ENCODE measurements around the gene TMEM214. TPM values are rescaled to one million over a fixed set of nuclear protein-coding genes. Genes with fewer than 3 reads are reported as not detected.

TMEM214 gene
- total and polyA plus RNA-seq, 2 of the 8 experiments (the other 6 are each of a cell fraction or from before 2014, with no cell fraction given), result 49.7 to 71.0 TPM

DNA sequence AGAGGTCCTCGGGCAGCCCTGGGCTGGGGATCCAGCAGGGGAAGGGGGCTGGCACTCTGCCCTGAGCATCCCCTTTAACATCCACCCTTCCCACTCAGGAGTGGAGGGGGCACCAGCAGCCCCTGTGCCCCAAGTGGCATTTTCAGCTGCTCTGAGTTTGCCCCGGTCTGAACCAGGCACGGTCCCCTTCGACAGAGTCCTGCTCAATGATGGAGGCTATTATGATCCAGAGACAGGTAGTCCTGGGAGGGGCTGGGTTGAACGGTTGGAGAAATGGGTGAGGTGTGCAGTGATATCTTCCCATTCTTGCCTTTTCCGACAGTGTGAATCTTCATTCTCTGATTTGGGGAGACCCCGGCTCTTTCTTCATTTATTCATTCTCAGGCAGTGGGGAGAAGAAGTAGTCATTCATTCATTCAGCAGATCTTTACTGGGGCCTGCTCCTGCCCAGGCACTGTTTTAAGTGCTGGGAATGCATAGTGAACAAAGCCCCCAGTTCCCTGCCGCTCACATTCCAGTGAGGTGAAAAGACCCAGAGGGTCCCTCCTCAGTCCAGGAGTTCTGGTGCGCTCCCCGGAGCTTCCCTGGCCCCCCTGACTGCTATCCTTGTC is 52.4 kb downstream of the TMEM214 start:
- ChIA-PET CTCF (ENCODE audit: partially characterized antibody) (interaction anchor here (0.7 to 16.5 kb wide), 12 partner anchors 8 to 206 kb away, joined by 3 to 160 read pairs (median 4); partner anchors contain the start of genes AGBL5 and PREB), POLR2A (ENCODE audit: partially characterized antibody) (interaction anchor here (0.6 to 5.9 kb wide), 8 partner anchors 12 to 271 kb away, joined by 3 to 63 read pairs (median 6); partner anchors contain the start of genes AGBL5, ATRAID, GTF3C2 and OST4)
- Histone ChIP-seq H3K9me3 (ENCODE audit: insufficient read depth in 2 of 2, low read depth in 1 of 2, low read length in 1 of 2) (no peaks in the 10 kb centered on the region), H3K23me2 (ENCODE audit: low read depth, low read length) (peaks cover 13% of the 10 kb centered on the region; the same call in 1 of the 2 replicates), H3K27me3 (replicated peaks in 1 of 4; ENCODE audit: control insufficient read depth in 3 of 4, extremely low read depth in 1 of 4, insufficient read depth in 3 of 4, low read length in 3 of 4) (peaks cover 0 to 9% (median 4%) of the 10 kb centered on the region in 4 experiments; a peak in 2 of 7 replicates), H2BK5ac (ENCODE audit: low read depth, low read length) (no peak overlapping the region), H4K20me1 (replicated peaks in 1 of 2; ENCODE audit: control insufficient read depth in 1 of 2, insufficient read depth in 2 of 2, low read length in 2 of 2) (peaks cover 0 to 1% of the 10 kb centered on the region in 2 experiments), H2AK5ac (ENCODE audit: low read depth, low read length) (no peak overlapping the region), H3K4me2 (ENCODE audit: insufficient read depth in 1 of 2, low read depth in 2 of 2, low read length in 2 of 2) (peak overlapping the region; percentile 70 to 84), H3K79me2 (ENCODE audit: control insufficient read depth in 1 of 2, insufficient read depth in 2 of 2, low read length in 2 of 2) (no peaks in the 10 kb centered on the region), H3K14ac (ENCODE audit: insufficient read length) (no peak overlapping the region), H3K18ac (ENCODE audit: extremely low read depth, low read length) (no peak overlapping the region), H2BK20ac (ENCODE audit: low read length) (0 out of 2 replicates have a peak overlapping the region, but pooled peaks have one; percentile 72), H3K4me3 (ENCODE audit: extremely low read depth in 1 of 4, insufficient read depth in 2 of 4, low read depth in 3 of 4, low read length in 4 of 4) (peak overlapping the region; percentile 44 to 75 (median 57); a peak in 7 of 8 replicates), H4K8ac (ENCODE audit: extremely low read depth, insufficient read depth, low read length) (peak overlapping the region; percentile 85), H4K91ac (replicated peaks; ENCODE audit: insufficient read length, low read length) (no peak overlapping the region), H3K4ac (replicated peaks; ENCODE audit: insufficient read length, low read depth, low read length) (no peak overlapping the region), H3K36me3 (ENCODE audit: control insufficient read depth in 2 of 4, insufficient read depth in 4 of 4, low read length in 3 of 4) (no peaks in the 10 kb centered on the region), H2BK15ac (ENCODE audit: low read length) (no peak overlapping the region), H3K56ac (replicated peaks; ENCODE audit: insufficient read length, low read depth, low read length) (no peak overlapping the region), H3K27ac (ENCODE audit: low read depth, low read length) (no peak overlapping the region), H2AFZ (ENCODE audit: low read length) (no peak overlapping the region), H3K4me1 (replicated peaks in 1 of 4; ENCODE audit: control insufficient read depth in 3 of 4, insufficient read depth in 4 of 4, low read length in 3 of 4) (peaks cover 4 to 28% (median 10%) of the 10 kb centered on the region in 4 experiments; a peak in 6 of 7 replicates), H4K5ac (ENCODE audit: insufficient read length, low read depth, low read length) (no peak overlapping the region), H3K9ac (replicated peaks in 1 of 4; ENCODE audit: extremely low read depth in 1 of 4, low read depth in 3 of 4, low read length in 3 of 4) (peak overlapping the region in 1 of 4 experiments; percentile 50; a peak in 2 of 7 replicates), H2BK120ac (replicated peaks; ENCODE audit: low read depth, low read length) (no peak overlapping the region), H3K79me1 (ENCODE audit: low read depth, low read length) (no peaks in the 10 kb centered on the region), H3K23ac (ENCODE audit: insufficient read length) (no peak overlapping the region), H2BK12ac (ENCODE audit: low read depth, low read length) (no peak overlapping the region; the same call in 1 of the 2 replicates)
- DNase-seq (ENCODE audit: low read depth in 1 of 2, low spot score in 2 of 2) (no peak), FAIRE-seq (no peak)
- TF ChIP-seq RFX5 (IDR thresholded peaks at IDR 0.05; ENCODE audit: borderline replicate concordance, low read depth, low read length) (no peak), TEAD4 (IDR thresholded peaks at IDR 0.05; ENCODE audit: low read depth, low read length) (0 out of 2 replicates have a peak, but pooled peaks have one; percentile 27)
- WGBS, 2 experiments (ENCODE audit: extremely low coverage in 1 of 2, insufficient coverage in 1 of 2, insufficient read length in 1 of 2, insufficient replicate concordance in 2 of 2, low coverage in 1 of 2, low lambda C conversion rate in 2 of 2, missing lambda C conversion rate in 1 of 2), result 62% methylated on average over 10 of the region's 10 CpGs; no CpG with 5 or more reads in 1 of the 2 experiments

Data from H1 (cell line).